ENCODE results near the gene DMAC1. TPM values are rescaled to one million over a fixed set of nuclear protein-coding genes. Genes with fewer than 3 reads are reported as not detected.

DMAC1 gene
- total and polyA plus RNA-seq, 2 donors from 2014 or later = 54.9 to 159 TPM

DNA sequence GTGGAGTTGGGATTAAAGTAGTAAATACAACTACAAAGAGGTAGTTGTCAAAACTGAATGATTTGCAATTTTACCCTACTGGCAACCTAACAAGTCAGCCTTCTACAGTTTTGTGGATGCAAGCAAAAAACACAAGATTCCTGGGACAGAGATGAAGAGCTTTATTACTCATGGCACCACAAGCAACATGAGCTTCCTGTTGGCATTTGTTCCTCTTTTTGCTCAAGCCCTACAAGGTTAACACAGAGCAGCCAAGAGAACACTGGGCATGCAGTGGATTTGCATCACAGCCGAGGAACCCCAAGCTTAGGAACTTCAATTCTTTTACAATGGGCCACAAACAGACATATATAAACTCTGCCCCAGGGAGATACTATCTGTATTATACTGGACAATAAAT, 28.8 kb upstream of the DMAC1 start:
- Histone ChIP-seq H3K9me3 (ENCODE audit: control insufficient read depth in 2 of 3, insufficient read depth in 1 of 3, low read length in 3 of 3) (no peaks in the 10 kb centered on the region), H3K36me3 (ENCODE audit: control insufficient read depth in 2 of 3, insufficient read depth in 3 of 3, low read length in 3 of 3) (no peaks in the 10 kb centered on the region), H3K9ac (ENCODE audit: low read length in 3 of 3) (no peak overlapping the region), H3K4me1 (ENCODE audit: control insufficient read depth in 2 of 3, insufficient read depth in 2 of 3, low read depth in 1 of 3, low read length in 3 of 3) (no peaks in the 10 kb centered on the region), H3K27me3 (ENCODE audit: control insufficient read depth, insufficient read depth, low read length) (no peaks in the 10 kb centered on the region), H3K27ac (ENCODE audit: low read depth in 2 of 2, low read length in 2 of 2) (no peak overlapping the region), H3K4me3 (ENCODE audit: low read length in 3 of 3) (no peak overlapping the region)
- intact Hi-C loops (cut with DNase I) = no loop called here
- DNase-seq (no peak), FAIRE-seq (no peak)
- no peak for TF ChIP-seq CTCF (IDR thresholded peaks at IDR 0.05; ENCODE audit: borderline replicate concordance, extremely low read depth, insufficient read depth)

- Histone ChIP-seq H3K27ac (ENCODE audit: low read depth in 2 of 2, low read length in 2 of 2) (no peak overlapping the region), H3K27me3 (ENCODE audit: control insufficient read depth, insufficient read depth, low read length) (no peaks in the 10 kb centered on the region), H3K9ac (ENCODE audit: low read length in 3 of 3) (no peak overlapping the region), H3K4me3 (ENCODE audit: low read length in 3 of 3) (no peak overlapping the region), H3K36me3 (ENCODE audit: control insufficient read depth in 2 of 3, insufficient read depth in 3 of 3, low read length in 3 of 3) (no peaks in the 10 kb centered on the region), H3K4me1 (ENCODE audit: control insufficient read depth in 2 of 3, insufficient read depth in 2 of 3, low read depth in 1 of 3, low read length in 3 of 3) (no peaks in the 10 kb centered on the region), H3K9me3 (ENCODE audit: control insufficient read depth in 2 of 3, insufficient read depth in 1 of 3, low read length in 3 of 3) (no peaks in the 10 kb centered on the region)
- intact Hi-C loops (cut with DNase I) = no loop called here
- TF ChIP-seq CTCF (IDR thresholded peaks at IDR 0.05; ENCODE audit: borderline replicate concordance, extremely low read depth, insufficient read depth) = no peak
- FAIRE-seq (no peak), DNase-seq (no peak)
These were observed 28.2 kb upstream of the DMAC1 start for GRCh38 chr9:7827792-7828191.

DNA sequence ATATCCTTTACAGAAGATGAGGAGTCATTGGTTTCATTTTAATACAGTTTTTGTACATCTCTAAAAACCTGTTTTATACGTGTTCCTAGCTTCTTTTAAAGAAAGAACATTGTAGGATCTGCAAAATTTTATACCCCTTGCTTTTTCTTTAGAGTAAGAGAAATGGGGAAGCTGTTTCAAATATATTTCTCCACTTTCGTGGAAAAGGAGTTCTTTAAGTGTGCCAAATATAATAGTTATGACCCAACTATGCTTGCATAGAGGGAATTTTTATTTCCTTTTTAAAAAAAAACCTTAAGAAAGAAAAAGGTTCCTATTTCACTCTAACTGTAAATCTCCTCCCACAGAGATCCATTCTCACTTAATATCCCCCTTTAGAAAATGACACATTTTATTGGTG, 27.5 kb upstream of the DMAC1 start:
- Histone ChIP-seq H3K27me3 (ENCODE audit: control insufficient read depth, insufficient read depth, low read length) (no peaks in the 10 kb centered on the region), H3K9ac (ENCODE audit: low read length in 3 of 3) (no peak overlapping the region), H3K4me1 (ENCODE audit: control insufficient read depth in 2 of 3, insufficient read depth in 2 of 3, low read depth in 1 of 3, low read length in 3 of 3) (no peaks in the 10 kb centered on the region), H3K4me3 (ENCODE audit: low read length in 3 of 3) (no peak overlapping the region), H3K27ac (ENCODE audit: low read depth in 2 of 2, low read length in 2 of 2) (no peak overlapping the region), H3K9me3 (ENCODE audit: control insufficient read depth in 2 of 3, insufficient read depth in 1 of 3, low read length in 3 of 3) (no peaks in the 10 kb centered on the region), H3K36me3 (ENCODE audit: control insufficient read depth in 2 of 3, insufficient read depth in 3 of 3, low read length in 3 of 3) (no peaks in the 10 kb centered on the region)
- no peak for FAIRE-seq
- intact Hi-C loops (cut with DNase I) = no loop called here
- TF ChIP-seq CTCF (IDR thresholded peaks at IDR 0.05; ENCODE audit: borderline replicate concordance, extremely low read depth, insufficient read depth) = no peak
- no peak for DNase-seq

GRCh38 chr9:7823651-7824050, 24.1 kb upstream of the DMAC1 start:
- Histone ChIP-seq H3K27ac (ENCODE audit: low read depth in 2 of 2, low read length in 2 of 2) (no peak overlapping the region), H3K9ac (ENCODE audit: low read length in 3 of 3) (no peak overlapping the region), H3K9me3 (ENCODE audit: control insufficient read depth in 2 of 3, insufficient read depth in 1 of 3, low read length in 3 of 3) (no peaks in the 10 kb centered on the region), H3K27me3 (ENCODE audit: control insufficient read depth, insufficient read depth, low read length) (no peaks in the 10 kb centered on the region), H3K4me1 (ENCODE audit: control insufficient read depth in 2 of 3, insufficient read depth in 2 of 3, low read depth in 1 of 3, low read length in 3 of 3) (no peaks in the 10 kb centered on the region), H3K4me3 (ENCODE audit: low read length in 3 of 3) (no peak overlapping the region), H3K36me3 (ENCODE audit: control insufficient read depth in 2 of 3, insufficient read depth in 3 of 3, low read length in 3 of 3) (no peaks in the 10 kb centered on the region)
- DNase-seq (no peak), FAIRE-seq (no peak)
- intact Hi-C loops (cut with DNase I) = no loop called here
- TF ChIP-seq CTCF (IDR thresholded peaks at IDR 0.05; ENCODE audit: borderline replicate concordance, extremely low read depth, insufficient read depth) = no peak
